Measurements from ENCODE around the gene PPM1D. TPM values are rescaled to one million over a fixed set of nuclear protein-coding genes. Genes with fewer than 3 reads are reported as not detected.
A peak's percentile ranks its signal among the peaks of the same experiment; 100 is the strongest.

Gene PPM1D
- total and polyA plus RNA-seq, 2 experiments from 2014 or later = 18.3 to 18.6 TPM

DNA sequence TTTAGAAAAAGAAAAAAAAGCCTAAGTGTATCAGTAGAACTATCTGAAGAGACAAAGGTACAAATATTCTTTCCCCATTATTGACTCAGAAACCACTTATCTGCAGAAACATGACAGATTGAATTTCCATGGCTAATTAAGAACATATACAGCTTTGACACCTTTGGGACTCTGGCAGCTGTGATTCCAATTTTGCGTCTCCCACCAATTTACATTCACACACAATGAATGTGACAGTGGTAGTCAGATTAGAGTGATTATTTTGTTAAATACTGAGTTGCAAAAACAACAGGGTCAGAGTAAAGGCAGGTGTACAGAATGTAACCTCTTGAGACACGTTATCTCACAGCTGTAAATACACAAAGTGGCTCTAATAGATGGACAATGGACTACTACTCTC, 5.3 kb upstream of the PPM1D start:
- TF ChIP-seq EZH2 (IDR thresholded peaks at IDR 0.05; ENCODE audit: borderline replicate concordance) (no peak), EZH2phosphoT487 (IDR thresholded peaks at IDR 0.05; ENCODE audit: low read depth, severe bottlenecking, unreplicated experiment) (no peak)
- TF ChIP-seq, protein P1, sequence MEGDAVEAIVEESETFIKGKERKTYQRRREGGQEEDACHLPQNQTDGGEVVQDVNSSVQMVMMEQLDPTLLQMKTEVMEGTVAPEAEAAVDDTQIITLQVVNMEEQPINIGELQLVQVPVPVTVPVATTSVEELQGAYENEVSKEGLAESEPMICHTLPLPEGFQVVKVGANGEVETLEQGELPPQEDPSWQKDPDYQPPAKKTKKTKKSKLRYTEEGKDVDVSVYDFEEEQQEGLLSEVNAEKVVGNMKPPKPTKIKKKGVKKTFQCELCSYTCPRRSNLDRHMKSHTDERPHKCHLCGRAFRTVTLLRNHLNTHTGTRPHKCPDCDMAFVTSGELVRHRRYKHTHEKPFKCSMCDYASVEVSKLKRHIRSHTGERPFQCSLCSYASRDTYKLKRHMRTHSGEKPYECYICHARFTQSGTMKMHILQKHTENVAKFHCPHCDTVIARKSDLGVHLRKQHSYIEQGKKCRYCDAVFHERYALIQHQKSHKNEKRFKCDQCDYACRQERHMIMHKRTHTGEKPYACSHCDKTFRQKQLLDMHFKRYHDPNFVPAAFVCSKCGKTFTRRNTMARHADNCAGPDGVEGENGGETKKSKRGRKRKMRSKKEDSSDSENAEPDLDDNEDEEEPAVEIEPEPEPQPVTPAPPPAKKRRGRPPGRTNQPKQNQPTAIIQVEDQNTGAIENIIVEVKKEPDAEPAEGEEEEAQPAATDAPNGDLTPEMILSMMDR (IDR thresholded peaks at IDR 0.05; ENCODE audit: poor library complexity) = no peak
- Histone ChIP-seq H3K4me1 (ENCODE audit: insufficient read depth) (peaks cover 6% of the 10 kb centered on the region), H3K9me3 (ENCODE audit: low read depth) (no peaks in the 10 kb centered on the region), H3K4me2 (no peak overlapping the region), H3K9me2 (replicated peaks; ENCODE audit: insufficient read depth) (no peaks in the 10 kb centered on the region), H3K79me2 (no peaks in the 10 kb centered on the region), H4K20me1 (ENCODE audit: insufficient read depth, poor library complexity, severe bottlenecking) (no peaks in the 10 kb centered on the region), H2AFZ (no peak overlapping the region), H3K4me3 (no peak overlapping the region), H3K36me3 (replicated peaks; ENCODE audit: insufficient read depth, low read depth) (no peaks in the 10 kb centered on the region), H3K27ac (no peak overlapping the region), H3K27me3 (no peaks in the 10 kb centered on the region)
- WGBS (ENCODE audit: low lambda C conversion rate, missing lambda C conversion rate) = 93% methylated on average over 2 of the region's 2 CpGs
- no peak for DNase-seq (ENCODE audit: low spot score)

DNA sequence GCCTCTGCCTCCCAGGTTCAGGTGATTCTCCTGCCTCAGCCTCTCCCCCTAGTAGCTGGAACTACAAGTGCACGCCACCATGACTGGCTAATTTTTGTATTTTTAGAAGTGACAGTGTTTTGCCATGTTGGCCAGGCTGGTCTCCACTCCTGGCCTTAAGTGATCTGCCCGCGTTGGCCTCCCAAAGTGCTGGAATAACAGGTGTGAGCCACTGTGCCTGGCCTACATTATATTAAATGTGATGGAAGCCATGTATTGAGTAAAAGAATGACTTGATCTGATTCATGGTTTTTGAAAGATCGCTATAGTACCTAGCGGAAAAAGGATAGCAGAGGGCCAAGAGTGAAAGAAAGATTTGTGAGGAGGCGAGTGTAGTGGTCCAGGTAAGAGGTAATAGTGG, 2.7 kb upstream of the PPM1D start:
- H3K4me1 ChIP-seq (ENCODE audit: insufficient read depth) = peaks cover 6% of the 10 kb centered on the region
- no peak overlapping the region for H3K4me2 ChIP-seq
- no peaks in the 10 kb centered on the region for H3K9me2 ChIP-seq (replicated peaks; ENCODE audit: insufficient read depth)
- no peak overlapping the region for H3K27ac ChIP-seq
- WGBS (ENCODE audit: low lambda C conversion rate, missing lambda C conversion rate) = 95% methylated on average over 6 of the region's 6 CpGs
- DNase-seq (ENCODE audit: low spot score) = no peak
- no peaks in the 10 kb centered on the region for H3K27me3 ChIP-seq
- H2AFZ ChIP-seq = no peak overlapping the region
- TF ChIP-seq, protein P1 (IDR thresholded peaks at IDR 0.05; ENCODE audit: poor library complexity) = no peak
- TF ChIP-seq EZH2 (IDR thresholded peaks at IDR 0.05; ENCODE audit: borderline replicate concordance) (no peak), EZH2phosphoT487 (IDR thresholded peaks at IDR 0.05; ENCODE audit: low read depth, severe bottlenecking, unreplicated experiment) (no peak)
- H3K79me2 ChIP-seq = peaks cover 19% of the 10 kb centered on the region
- peaks cover 5% of the 10 kb centered on the region for H4K20me1 ChIP-seq (ENCODE audit: insufficient read depth, poor library complexity, severe bottlenecking)
- no peaks in the 10 kb centered on the region for H3K36me3 ChIP-seq (replicated peaks; ENCODE audit: insufficient read depth, low read depth)
- H3K4me3 ChIP-seq = no peak overlapping the region
- H3K9me3 ChIP-seq (ENCODE audit: low read depth) = no peaks in the 10 kb centered on the region

DNA sequence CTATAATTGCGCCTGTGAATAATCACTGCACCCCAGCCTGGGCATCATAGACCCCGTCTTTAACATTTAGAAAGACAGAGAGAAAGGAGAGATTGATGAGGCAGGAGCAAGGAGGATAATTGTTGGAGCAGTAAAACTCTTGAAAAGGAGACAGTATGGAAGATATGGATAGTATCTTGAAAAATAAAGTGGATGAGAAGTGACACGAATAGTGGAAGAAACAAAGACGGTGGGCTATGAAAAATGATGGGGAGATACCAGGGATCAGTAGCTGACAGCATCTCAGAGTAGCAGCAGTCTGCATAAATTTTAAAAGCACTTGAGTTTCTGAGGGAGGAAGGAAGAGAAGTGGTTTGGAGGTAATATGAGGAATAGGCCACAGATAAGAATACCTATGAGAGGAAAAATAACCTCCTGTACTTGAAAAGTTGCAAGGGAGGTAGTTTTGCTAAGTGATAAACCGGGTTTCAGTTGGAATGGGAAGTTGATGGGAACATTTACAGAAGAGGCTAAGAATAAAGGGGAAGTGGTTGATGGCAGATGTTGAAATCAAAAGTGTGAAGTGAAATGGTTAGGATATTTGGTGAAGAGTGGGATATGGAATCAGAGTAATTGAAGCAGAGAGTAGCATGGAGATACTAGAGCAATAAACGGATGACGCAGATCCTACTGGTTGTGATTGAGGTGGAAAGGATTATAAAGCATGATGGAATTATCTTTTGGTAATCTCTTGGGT, 1.8 kb upstream of the PPM1D start:
- no peaks in the 10 kb centered on the region for H3K9me3 ChIP-seq (ENCODE audit: low read depth)
- H2AFZ ChIP-seq = peak overlapping the region; percentile 82
- peaks cover 28% of the 10 kb centered on the region for H3K79me2 ChIP-seq
- DNase-seq (ENCODE audit: low spot score) = no peak
- peaks cover 5% of the 10 kb centered on the region for H4K20me1 ChIP-seq (ENCODE audit: insufficient read depth, poor library complexity, severe bottlenecking)
- no peaks in the 10 kb centered on the region for H3K9me2 ChIP-seq (replicated peaks; ENCODE audit: insufficient read depth)
- no peak overlapping the region for H3K4me3 ChIP-seq
- H3K36me3 ChIP-seq (replicated peaks; ENCODE audit: insufficient read depth, low read depth) = no peaks in the 10 kb centered on the region
- peaks cover 6% of the 10 kb centered on the region for H3K4me1 ChIP-seq (ENCODE audit: insufficient read depth)
- peak overlapping the region; percentile 89 for H3K4me2 ChIP-seq
- TF ChIP-seq EZH2 (IDR thresholded peaks at IDR 0.05; ENCODE audit: borderline replicate concordance) (no peak), EZH2phosphoT487 (IDR thresholded peaks at IDR 0.05; ENCODE audit: low read depth, severe bottlenecking, unreplicated experiment) (no peak)
- TF ChIP-seq, protein P1 (IDR thresholded peaks at IDR 0.05; ENCODE audit: poor library complexity) = no peak
- no peaks in the 10 kb centered on the region for H3K27me3 ChIP-seq
- peak overlapping the region; percentile 97 for H3K27ac ChIP-seq
- WGBS (ENCODE audit: low lambda C conversion rate, missing lambda C conversion rate) = 81% methylated on average over 7 of the region's 7 CpGs
